HT1080 (cell line): ENCODE results near the gene ZFPL1. TPM values are rescaled to one million over a fixed set of nuclear protein-coding genes. Genes with fewer than 3 reads are reported as not detected.
"Not testable (repeated sequence)": the region's sequence is repeated elsewhere in the genome, so short reads cannot be mapped to it uniquely, and the experiment has no call there.

ENCODE experiments used
- DNase-seq: peaks from one replicate; pipeline ENCODE4 v3.0.0-alpha.2; 2015; ENCODE audit warnings: low read depth
- total RNA-seq: library from RNA; depleted of rRNA; stranded (reverse); fragments of >200 nt; shearing (Covaris generic); gene quantifications from 2 replicates; pipeline ENCODE4 v1.2.3, GENCODE V29; 2014

Gene ZFPL1
- total RNA-seq, 1 experiment from 2014 or later = 56.6 TPM

DNA sequence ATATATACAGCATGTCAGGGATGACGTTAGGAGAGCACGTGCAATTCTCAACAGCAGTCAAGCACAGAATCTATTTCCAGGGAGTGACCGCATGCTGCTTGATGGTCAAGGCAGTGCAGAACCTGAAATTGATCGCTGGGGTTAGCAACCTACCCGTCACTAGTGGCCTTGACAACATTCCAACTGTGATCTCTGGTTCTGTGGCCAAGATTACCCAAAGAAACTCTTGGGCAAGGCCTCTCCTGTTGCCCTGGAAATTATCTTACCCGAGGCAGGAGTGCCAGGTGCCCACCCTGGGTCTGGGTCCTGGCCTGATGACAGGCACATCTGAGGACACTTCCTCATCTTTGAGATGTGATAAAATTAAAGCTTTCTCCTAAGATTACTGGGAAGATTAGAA lies 29.8 kb downstream of the ZFPL1 start:
- no peak for DNase-seq

DNA sequence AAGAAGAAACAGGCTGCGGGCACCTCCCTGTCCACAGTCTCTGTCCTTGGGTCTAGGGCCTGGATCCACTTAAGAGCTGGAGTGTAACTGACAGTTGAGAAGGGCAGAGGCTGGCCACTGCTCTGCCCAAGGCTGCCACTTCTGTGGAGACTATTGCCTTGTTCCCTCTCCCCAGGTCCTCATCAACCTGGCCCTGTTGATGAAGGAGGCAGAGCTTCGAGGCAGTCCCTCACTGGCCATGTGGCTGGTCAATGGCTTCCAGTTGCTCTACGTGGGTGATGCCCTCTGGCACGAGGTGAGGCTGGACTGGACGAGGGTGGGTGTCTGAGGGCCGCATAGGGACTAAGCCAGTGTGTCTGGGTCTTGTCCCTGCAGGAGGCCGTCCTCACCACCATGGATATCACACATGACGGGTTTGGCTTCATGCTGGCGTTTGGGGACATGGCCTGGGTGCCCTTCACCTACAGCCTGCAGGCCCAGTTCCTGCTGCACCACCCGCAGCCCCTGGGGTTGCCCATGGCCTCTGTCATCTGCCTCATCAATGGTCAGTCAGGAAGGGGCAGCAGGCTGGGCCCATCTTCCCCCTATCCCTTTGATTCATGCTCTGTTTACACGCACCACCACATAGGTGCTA lies 30.6 kb downstream of the ZFPL1 start:
- DNase-seq = no peak

- no peak for DNase-seq
These were observed 31.5 kb downstream of the ZFPL1 start for GRCh38 chr11:65115361-65116082.

GRCh38 chr11:65116370-65117205 lies 32.6 kb downstream of the ZFPL1 start:
- DNase-seq = peak; percentile 30

- DNase-seq = peak; percentile 98
These were observed 33.4 kb downstream of the ZFPL1 start, which contains the start of gene ZNHIT2 for GRCh38 chr11:65117206-65118096. ZNHIT2 (minus strand) TSS chr11:65117701; CDS start chr11:65117653, 48 bp downstream.

DNA sequence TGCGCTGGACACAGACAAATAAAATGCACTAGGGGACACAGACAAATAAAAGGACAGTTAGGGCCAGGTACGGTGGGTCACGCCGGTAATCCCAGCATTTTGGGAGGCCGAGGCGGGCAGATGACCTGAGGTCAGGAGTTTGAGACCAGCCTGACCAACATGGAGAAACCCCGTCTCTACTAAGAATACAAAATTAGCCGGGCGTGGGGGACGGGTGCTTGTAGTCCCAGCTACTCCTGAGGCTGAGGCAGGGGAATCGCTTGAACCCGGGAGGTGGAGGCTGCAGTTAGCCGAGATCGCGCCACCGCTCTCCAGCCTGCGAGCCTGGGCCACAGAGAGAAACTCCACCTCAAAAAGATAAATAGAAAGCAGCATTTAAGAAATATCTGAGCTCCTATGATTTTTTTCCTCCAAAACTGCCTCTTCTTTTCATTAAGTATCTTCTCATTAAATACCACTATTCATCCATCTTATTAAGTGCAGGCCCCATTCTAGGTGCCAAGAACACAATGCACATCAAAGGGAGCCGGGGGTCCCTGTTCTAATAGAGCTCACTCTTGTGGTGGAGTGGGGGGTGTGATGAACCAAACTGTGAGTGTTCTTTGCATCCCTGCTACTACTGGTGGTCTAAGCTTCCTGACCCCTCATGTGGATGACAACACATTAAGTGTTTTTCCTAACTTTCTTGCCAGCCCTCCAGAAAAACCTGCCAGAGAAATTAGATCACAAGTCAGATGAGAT lies 34.2 kb downstream of the ZFPL1 start:
- DNase-seq = no peak

DNA sequence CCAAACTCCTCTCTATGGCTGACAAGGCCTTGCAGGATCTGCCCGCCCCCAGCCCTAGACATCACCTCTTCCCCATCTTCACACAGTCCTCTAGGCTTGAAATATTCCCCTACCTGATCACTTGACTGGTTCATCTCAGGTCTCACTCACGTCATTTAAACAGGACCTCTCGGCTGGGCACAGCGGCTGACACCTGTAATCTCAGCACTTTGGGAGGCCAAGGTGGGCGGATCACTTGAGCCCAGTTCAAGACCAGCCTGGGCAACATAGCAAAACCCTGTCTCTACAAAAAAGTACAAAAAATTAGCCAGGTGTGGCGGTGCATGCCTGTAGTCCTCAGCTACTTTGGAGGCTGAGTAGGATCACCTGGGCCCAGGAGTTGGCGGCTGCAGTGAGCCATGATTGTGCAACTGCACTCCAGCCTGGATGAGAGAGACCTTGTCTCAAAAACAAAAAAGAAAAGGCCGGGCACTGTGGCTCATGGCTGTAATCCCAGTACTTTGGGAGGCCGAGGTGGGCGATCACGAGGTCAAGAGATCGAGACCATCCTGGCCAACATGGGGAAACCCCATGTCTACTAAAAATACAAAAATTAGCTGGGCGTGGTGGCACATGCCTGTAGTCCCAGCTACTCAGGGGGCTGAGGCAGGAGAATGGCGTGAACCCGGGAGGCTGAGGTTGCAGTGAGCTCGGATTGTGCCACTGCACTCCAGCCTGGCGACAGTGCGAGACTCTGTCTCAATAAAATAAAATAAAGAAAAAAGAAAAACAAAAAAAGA lies 35.1 kb downstream of the ZFPL1 start:
- DNase-seq = not testable (repeated sequence)

DNA sequence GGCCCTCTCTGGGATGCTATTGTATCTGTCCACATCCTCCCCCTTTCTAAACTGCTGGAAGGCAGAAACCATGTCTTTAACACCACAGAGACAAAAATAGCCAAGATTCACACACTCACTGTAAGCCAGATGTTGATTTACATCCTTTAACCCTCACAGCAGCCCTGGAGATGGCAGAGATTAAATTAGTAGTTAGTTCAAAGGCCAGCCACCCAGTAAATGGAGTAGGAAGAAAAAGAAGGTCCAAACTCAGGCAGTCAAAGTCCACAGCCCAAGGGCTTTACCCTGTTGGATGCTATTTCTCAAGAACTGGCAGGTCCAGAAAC lies 35.6 kb downstream of the ZFPL1 start:
- DNase-seq = no peak

DNA sequence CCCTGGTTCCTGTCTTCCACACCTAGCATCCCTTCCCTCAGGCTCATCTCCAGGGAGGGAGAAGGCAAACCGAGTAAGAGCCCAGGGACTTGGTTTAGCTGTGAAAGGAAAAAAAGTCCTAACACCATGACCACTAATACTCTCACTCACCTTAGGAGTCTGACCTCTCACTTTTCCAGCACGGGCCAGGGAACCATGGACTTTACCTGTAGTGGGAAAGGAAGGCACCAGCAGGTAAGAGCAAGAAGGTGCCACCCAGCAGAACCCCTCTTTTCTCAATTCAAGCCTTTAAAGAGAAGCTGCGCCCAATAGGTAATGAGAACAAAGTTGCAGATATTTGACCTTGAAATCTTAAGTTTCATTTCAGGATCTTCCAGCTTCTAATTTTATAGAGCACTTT lies 36.8 kb downstream of the ZFPL1 start:
- DNase-seq = no peak

- DNase-seq = no peak
These were observed 37.4 kb downstream of the ZFPL1 start for GRCh38 chr11:65121447-65121864.

DNA sequence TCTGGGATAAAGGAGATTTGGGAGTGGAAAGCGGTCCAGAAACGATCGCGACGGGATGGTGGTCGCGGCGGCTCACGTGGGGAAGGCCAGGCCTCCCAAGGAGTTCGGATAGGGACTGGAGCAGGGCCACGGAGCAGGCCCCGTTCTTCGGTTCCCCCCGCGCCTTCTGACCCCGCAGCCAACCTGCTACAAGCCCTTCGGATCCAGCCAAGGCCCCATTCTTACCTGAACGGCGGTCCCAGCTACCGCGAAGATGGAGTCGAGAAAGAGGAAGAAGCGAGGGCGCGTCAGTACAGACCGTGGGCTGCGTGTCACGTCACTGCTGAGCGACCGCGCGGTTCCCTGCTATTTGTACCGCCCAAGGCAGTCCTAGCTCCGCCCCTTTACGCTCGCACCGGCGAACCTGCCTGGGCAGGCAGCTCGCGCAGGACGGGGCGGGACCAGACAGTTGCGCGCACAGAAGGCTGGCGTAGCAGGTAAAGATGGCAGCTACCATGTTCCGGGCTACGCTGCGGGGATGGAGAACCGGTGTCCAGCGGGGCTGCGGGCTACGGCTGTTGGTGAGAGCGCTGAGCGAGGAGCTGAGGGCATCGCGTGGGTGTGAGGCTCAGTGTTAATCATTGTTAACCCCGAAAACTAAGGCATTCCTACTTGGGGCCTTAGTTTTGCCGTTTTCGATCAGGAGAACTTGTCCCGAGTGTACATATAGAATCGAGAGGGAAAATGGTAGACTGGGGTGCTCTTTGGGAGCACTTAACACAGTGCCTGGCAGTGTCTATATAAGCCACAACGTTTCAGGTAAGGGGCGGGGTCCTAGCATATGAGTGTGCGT lies 38.1 kb downstream of the ZFPL1 start, which contains the start of the genes FAU and MRPL49:
TSS of gene FAU (minus strand) at position 270 of the 832 bp plus-strand sequence. CDS start 321 bp downstream, outside the sequence.
TSS of gene MRPL49 (plus strand) at position 457 of the 832 bp plus-strand sequence. CDS start at position 483, 26 bp downstream.
- peak; percentile 96 for DNase-seq

- DNase-seq = no peak
These were observed 40.6 kb downstream of the ZFPL1 start for GRCh38 chr11:65124480-65125196.

DNA sequence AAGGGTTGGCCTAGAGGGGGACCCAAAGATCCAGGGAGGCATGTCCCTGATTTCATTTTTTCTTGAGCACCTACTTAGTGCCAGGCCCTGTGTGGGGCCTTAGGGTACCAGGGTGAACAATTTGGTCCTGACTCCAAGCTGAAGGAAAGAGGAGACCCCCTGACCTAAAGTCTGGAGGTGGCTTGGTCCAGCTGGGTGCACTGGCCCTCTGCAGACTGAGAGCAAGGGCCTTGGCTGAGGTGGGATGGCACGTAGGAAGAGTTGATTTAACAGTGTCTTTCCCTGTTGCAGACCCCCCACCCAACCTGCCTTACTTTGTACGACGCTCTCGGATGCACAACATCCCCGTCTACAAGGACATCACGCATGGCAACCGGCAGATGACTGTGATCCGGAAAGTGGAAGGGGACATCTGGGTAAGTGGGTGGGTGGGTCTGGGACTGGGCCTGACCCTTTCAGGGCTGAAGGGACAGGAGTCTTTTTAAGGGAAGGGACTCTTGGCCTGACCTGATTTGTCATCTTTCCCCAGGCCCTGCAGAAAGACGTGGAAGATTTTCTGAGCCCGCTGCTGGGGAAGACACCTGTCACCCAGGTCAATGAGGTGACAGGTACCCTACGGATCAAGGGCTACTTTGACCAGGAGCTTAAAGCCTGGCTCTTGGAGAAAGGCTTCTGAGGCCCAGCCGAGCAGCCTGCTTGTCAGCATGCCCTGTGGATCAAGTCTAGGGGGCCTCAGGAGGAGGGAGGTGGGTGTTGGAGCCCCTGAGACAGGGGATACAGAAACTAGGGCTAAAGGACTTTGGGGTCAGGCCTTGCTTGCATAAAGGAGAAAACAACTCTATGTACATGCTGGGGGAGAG lies 41.4 kb downstream of the ZFPL1 start:
- DNase-seq = no peak

GRCh38 chr11:65126624-65127274 lies 42.7 kb downstream of the ZFPL1 start:
- DNase-seq = no peak

GRCh38 chr11:65127473-65128181 lies 43.6 kb downstream of the ZFPL1 start:
- no peak for DNase-seq
